HG03103 (cell line): ENCODE measurements around the gene NCOA3.

Experiments
- ATAC-seq: cut with Tn5 transposase; IDR thresholded peaks from one replicate; pipeline ENCODE4 v1.9.1; 2021; ENCODE audit warnings: low read depth; ENCODE audit not compliant: unreplicated experiment

Gene NCOA3

GRCh38 chr20:47620808-47621805 lies 119.4 kb downstream of the NCOA3 start:
- ATAC-seq, result no peak

- ATAC-seq, result no peak
Observed at GRCh38 chr20:47622118-47622665, 120.5 kb downstream of the NCOA3 start.

GRCh38 chr20:47623206-47623605 lies 121.5 kb downstream of the NCOA3 start:
- no peak for ATAC-seq

GRCh38 chr20:47627540-47627939 lies 125.9 kb downstream of the NCOA3 start:
- no peak for ATAC-seq

- no peak for ATAC-seq
Observed at GRCh38 chr20:47629907-47630306, 128.2 kb downstream of the NCOA3 start.

GRCh38 chr20:47631078-47631477 lies 129.4 kb downstream of the NCOA3 start:
- ATAC-seq, result no peak

- no peak for ATAC-seq
Observed at GRCh38 chr20:47635256-47635655, 133.6 kb downstream of the NCOA3 start.

- no peak for ATAC-seq
Observed at GRCh38 chr20:47638851-47639250, 137.2 kb downstream of the NCOA3 start.

GRCh38 chr20:47642118-47642517 lies 140.4 kb downstream of the NCOA3 start:
- no peak for ATAC-seq

- no peak for ATAC-seq
Observed at GRCh38 chr20:47642624-47643023, 140.9 kb downstream of the NCOA3 start.

- no peak for ATAC-seq
Observed at GRCh38 chr20:47645632-47646031, 143.9 kb downstream of the NCOA3 start.

- ATAC-seq, result no peak
Observed at GRCh38 chr20:47647994-47648393, 146.3 kb downstream of the NCOA3 start.

- ATAC-seq, result no peak
Observed at GRCh38 chr20:47648943-47649342, 147.3 kb downstream of the NCOA3 start.

- no peak for ATAC-seq
Observed at GRCh38 chr20:47652301-47652700, 150.6 kb downstream of the NCOA3 start.

- no peak for ATAC-seq
Observed at GRCh38 chr20:47652794-47653193, 151.1 kb downstream of the NCOA3 start.

GRCh38 chr20:47653869-47654268 lies 152.2 kb downstream of the NCOA3 start:
- no peak for ATAC-seq

- ATAC-seq, result no peak
Observed at GRCh38 chr20:47654370-47654769, 152.7 kb downstream of the NCOA3 start.

- no peak for ATAC-seq
Observed at GRCh38 chr20:47655635-47656034, 153.9 kb downstream of the NCOA3 start.

GRCh38 chr20:47656318-47656717 lies 154.6 kb downstream of the NCOA3 start:
- no peak for ATAC-seq

- ATAC-seq, result no peak
Observed at GRCh38 chr20:47659904-47660601, 158.4 kb downstream of the NCOA3 start.

GRCh38 chr20:47660602-47660905 lies 158.9 kb downstream of the NCOA3 start:
- ATAC-seq, result no peak
